Sigmoid colon (tissue), 7 donors: ENCODE data around the gene CCDC157. TPM values are rescaled to one million over a fixed set of nuclear protein-coding genes. Genes with fewer than 3 reads are reported as not detected.

Experiments
- DNase-seq: peaks from one replicate; pipeline ENCODE4 v3.0.0-alpha.2; 2019
- H3K27ac ChIP-seq, 4 donors: fragments of 200-600 bp; sonication (generic); one replicate each; pipeline ENCODE4 v1.5.1; 2016 to 2019; ENCODE audit warnings: mild to moderate bottlenecking in 1 of 4
- H3K27me3 ChIP-seq, 3 donors: fragments of 200-600 bp; sonication (generic); one replicate each; pipeline ENCODE4 v1.5.1; 2019; ENCODE audit warnings: mild to moderate bottlenecking in 1 of 3
- H3K36me3 ChIP-seq, 4 donors: fragments of 200-600 bp; sonication (generic); one replicate each; pipeline ENCODE4 v1.5.1; 2016 to 2019
- H3K4me1 ChIP-seq, 4 donors: fragments of 200-600 bp; sonication (generic); one replicate each; pipeline ENCODE4 v1.5.1; 2017 to 2019
- H3K4me3 ChIP-seq, 4 donors: fragments of 200-600 bp; sonication (generic); one replicate each; pipeline ENCODE4 v1.5.1; 2017 to 2019; ENCODE audit warnings: mild to moderate bottlenecking in 2 of 4, moderate library complexity in 1 of 4
- H3K9me3 ChIP-seq, 4 donors: fragments of 200-600 bp in 3 of 4; sonication (generic) in 3 of 4; one replicate each; pipeline versions ENCODE4 v1.5.1 to v1.6.1; 2013 to 2019
- EP300 ChIP-seq, 4 donors: sonication (generic); formaldehyde crosslinking; IDR thresholded peaks; one replicate each; pipeline ENCODE4 v1.6.1; 2017; ENCODE audit warnings: antibody characterized with exemption in 4 of 4
- POLR2A ChIP-seq, 2 donors: fragments of 450-650 bp; IDR thresholded peaks; one replicate each; pipeline ENCODE4 v1.6.1; 2016; ENCODE audit warnings: antibody characterized with exemption in 2 of 2, mild to moderate bottlenecking in 2 of 2, moderate library complexity in 2 of 2
- POLR2AphosphoS5 ChIP-seq, 4 donors: sonication (generic); formaldehyde crosslinking; IDR thresholded peaks; one replicate each; pipeline ENCODE4 v1.6.1; 2017; ENCODE audit warnings: antibody characterized with exemption in 4 of 4
- whole genome bisulfite sequencing, 2 donors: extraction: QIAGEN DNeasy Blood & Tissue Kit; methylation state at CpG; one replicate each; pipeline ENCODE4 v1.1.7; 2013; 5-methylcytosine and 5-hydroxymethylcytosine counted together
- intact Hi-C: fragments of 100-400 bp; cut with DNase I; formaldehyde crosslinking; loops from one replicate; pipeline ENCODE4 v1.15.1; 2023
- polyA plus RNA-seq, 3 donors: library from polyadenylated mRNA; stranded (reverse); fragments of 200-250 nt; gene quantifications; one replicate each; pipeline ENCODE4 v1.2.3, GENCODE V29; 2013
- total RNA-seq, 4 donors: library from RNA; depleted of rRNA; stranded (reverse); fragments of >200 nt; gene quantifications; one replicate each; pipeline ENCODE4 v1.1.0, GENCODE V29; 2016
- TF ChIP-seq, protein P1 (sequence below), 4 experiments: fragments of 450-650 bp in 3 of 4; fragments of 200-600 bp in 1 of 4; IDR thresholded peaks; one replicate each; pipeline ENCODE4 v1.5.1; 2016 to 2019; ENCODE audit warnings: antibody characterized with exemption in 4 of 4, mild to moderate bottlenecking in 3 of 4, moderate library complexity in 2 of 4
- donor health status: healthy with polysubstance abuse.
- donor health status: Bipolar disorder and iron deficiency.
- donor health status: healthy.

CCDC157 gene
- total and polyA plus RNA-seq, 7 donors, result 0.83 to 2.0 (median 1.6) TPM

- TF ChIP-seq EP300 (IDR thresholded peaks at IDR 0.05) (no peak), POLR2AphosphoS5 (IDR thresholded peaks at IDR 0.05) (peak in 3 of 4 donors; percentile 51 to 68 (median 62))
- WGBS, 2 donors, result 28 to 41% methylated on average over 18 of the region's 18 CpGs
- no peaks in the 10 kb centered on the region for H3K27me3 ChIP-seq
- H3K4me3 ChIP-seq, result peak overlapping the region; percentile 55 to 72 (median 63)
- peak; percentile 90 for DNase-seq
- peaks cover 7 to 37% (median 14%) of the 10 kb centered on the region in 4 donors for H3K36me3 ChIP-seq
- no peaks in the 10 kb centered on the region for H3K9me3 ChIP-seq
- H3K27ac ChIP-seq, result peak overlapping the region; percentile 91 to 97 (median 94)
- intact Hi-C loops, result loop anchor here (5.0 to 10.0 kb wide), 3 partner anchors 35 to 1155 kb away; partner anchors contain the start of genes EWSR1, RHBDD3, RNF215 and TCN2
- peaks cover 0 to 58% (median 49%) of the 10 kb centered on the region in 4 donors for H3K4me1 ChIP-seq
Measured at GRCh38 chr22:30422481-30423300, 65.9 kb downstream of the CCDC157 start.

DNA sequence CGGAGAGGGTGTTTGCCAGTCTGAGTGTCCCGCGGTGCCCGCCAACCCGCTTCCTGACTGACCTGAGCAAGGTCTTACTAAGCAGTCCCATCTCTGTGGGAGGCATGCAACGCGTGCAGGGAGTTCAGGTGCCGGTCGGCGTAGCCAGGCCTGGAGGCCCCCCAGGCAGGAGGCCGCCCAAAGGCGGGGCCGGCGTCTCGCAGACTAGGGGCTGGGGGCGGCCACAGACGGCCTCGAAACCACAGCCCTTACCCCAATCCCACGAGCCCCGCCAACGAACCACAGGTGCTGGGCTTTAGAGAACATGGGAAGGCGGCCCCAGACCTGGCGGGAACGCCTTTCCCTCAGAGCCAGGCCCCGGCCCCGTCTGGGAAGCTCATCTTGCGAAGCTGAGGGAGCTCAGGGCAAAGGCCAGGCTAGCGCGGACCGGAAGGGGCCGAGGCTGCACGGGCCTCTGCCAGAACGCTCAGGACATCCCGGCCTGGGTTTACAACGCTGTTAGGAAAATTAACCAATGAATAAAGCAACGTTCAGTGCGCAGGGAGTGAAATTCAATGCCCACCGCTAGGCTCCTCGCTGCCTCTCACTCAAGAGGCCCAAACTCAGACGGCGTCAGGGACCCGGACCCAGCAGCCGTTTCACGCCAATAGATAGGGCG, 66.6 kb downstream of the CCDC157 start:
- intact Hi-C loops, result loop anchor here (5.0 to 10.0 kb wide), 3 partner anchors 36 to 1156 kb away; partner anchors contain the start of genes EWSR1, RHBDD3, RNF215 and TCN2
- H3K27me3 ChIP-seq, result no peaks in the 10 kb centered on the region
- peak overlapping the region; percentile 91 to 97 (median 94) for H3K27ac ChIP-seq
- peak in 3 of 4 donors; percentile 89 to 98 (median 98) for TF ChIP-seq POLR2AphosphoS5 (IDR thresholded peaks at IDR 0.05)
- TF ChIP-seq EP300 (IDR thresholded peaks at IDR 0.05), result no peak
- TF ChIP-seq POLR2A (IDR thresholded peaks at IDR 0.05), result peak; percentile 93
- no peaks in the 10 kb centered on the region for H3K9me3 ChIP-seq
- peak overlapping the region; percentile 55 to 72 (median 63) for H3K4me3 ChIP-seq
- peaks cover 0 to 29% (median 7%) of the 10 kb centered on the region in 4 donors for H3K36me3 ChIP-seq
- peaks cover 0 to 58% (median 49%) of the 10 kb centered on the region in 4 donors for H3K4me1 ChIP-seq
- 0 to 1% methylated on average over 45 of the region's 45 CpGs for WGBS, 2 donors
- DNase-seq, result peak; percentile 83

DNA sequence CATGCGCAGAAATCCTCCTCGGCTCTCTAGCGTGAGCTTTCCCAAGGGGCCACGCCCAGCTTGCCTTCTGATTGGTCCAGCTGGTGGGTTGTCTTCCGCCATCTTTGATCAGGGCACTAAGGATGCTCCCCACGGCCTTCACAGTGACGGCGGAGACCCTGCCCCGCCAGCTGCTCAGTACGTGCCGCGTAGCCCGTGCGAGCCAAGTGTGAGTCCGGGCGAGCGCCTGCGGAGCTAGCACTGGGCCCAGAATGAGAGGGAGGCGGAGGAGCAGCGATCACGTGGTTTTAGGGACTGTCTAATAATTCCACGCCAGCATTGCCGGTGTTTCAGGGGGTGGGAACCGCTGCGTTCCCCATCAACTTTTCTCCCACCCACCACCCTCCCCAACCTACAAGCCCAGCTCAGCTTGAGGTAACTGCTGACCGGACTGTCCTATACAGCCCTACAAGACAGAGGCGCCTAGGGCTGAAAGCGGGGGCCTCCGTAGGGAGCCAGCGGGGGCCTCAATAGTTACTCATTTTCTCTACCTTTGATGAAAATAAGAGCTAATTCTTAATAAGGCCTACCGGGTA, 67.2 kb downstream of the CCDC157 start:
- Histone ChIP-seq H3K4me3 (peak overlapping the region; percentile 55 to 72 (median 63)), H3K27ac (peak overlapping the region; percentile 91 to 97 (median 94)), H3K9me3 (no peaks in the 10 kb centered on the region), H3K4me1 (peaks cover 0 to 58% (median 49%) of the 10 kb centered on the region in 4 donors), H3K27me3 (no peaks in the 10 kb centered on the region), H3K36me3 (peaks cover 0 to 23% (median 3%) of the 10 kb centered on the region in 4 donors)
- intact Hi-C loops, result loop anchor here (2.0 to 10.0 kb wide), 4 partner anchors 27 to 1157 kb away; partner anchors contain the start of genes EWSR1, RHBDD3, RNF215 and SEC14L2
- TF ChIP-seq POLR2AphosphoS5 (IDR thresholded peaks at IDR 0.05), result peak; percentile 70 to 93 (median 80)
- TF ChIP-seq POLR2A (IDR thresholded peaks at IDR 0.05), result no peak
- peak; percentile 100 for DNase-seq
- WGBS, 2 donors, result 1 to 2% methylated on average over 31 of the region's 31 CpGs

- Histone ChIP-seq H3K9me3 (no peaks in the 10 kb centered on the region), H3K27me3 (no peaks in the 10 kb centered on the region), H3K4me3 (peak overlapping the region; percentile 55 to 72 (median 63)), H3K36me3 (peaks cover 0 to 16% (median 3%) of the 10 kb centered on the region in 4 donors), H3K4me1 (peaks cover 0 to 58% (median 49%) of the 10 kb centered on the region in 4 donors), H3K27ac (peak overlapping the region; percentile 91 to 97 (median 94))
- DNase-seq, result no peak
- WGBS, 2 donors, result 28 to 48% methylated on average over 20 of the region's 20 CpGs
- TF ChIP-seq POLR2AphosphoS5 (IDR thresholded peaks at IDR 0.05) (no peak), POLR2A (IDR thresholded peaks at IDR 0.05) (no peak), EP300 (IDR thresholded peaks at IDR 0.05) (no peak)
- TF ChIP-seq, protein P1, sequence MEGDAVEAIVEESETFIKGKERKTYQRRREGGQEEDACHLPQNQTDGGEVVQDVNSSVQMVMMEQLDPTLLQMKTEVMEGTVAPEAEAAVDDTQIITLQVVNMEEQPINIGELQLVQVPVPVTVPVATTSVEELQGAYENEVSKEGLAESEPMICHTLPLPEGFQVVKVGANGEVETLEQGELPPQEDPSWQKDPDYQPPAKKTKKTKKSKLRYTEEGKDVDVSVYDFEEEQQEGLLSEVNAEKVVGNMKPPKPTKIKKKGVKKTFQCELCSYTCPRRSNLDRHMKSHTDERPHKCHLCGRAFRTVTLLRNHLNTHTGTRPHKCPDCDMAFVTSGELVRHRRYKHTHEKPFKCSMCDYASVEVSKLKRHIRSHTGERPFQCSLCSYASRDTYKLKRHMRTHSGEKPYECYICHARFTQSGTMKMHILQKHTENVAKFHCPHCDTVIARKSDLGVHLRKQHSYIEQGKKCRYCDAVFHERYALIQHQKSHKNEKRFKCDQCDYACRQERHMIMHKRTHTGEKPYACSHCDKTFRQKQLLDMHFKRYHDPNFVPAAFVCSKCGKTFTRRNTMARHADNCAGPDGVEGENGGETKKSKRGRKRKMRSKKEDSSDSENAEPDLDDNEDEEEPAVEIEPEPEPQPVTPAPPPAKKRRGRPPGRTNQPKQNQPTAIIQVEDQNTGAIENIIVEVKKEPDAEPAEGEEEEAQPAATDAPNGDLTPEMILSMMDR (IDR thresholded peaks at IDR 0.05), result no peak
- intact Hi-C loops, result loop anchor here (2.0 to 10.0 kb wide), 5 partner anchors 28 to 1157 kb away; partner anchors contain the start of genes EWSR1, RHBDD3, RNF215 and SEC14L2
Measured at GRCh38 chr22:30424534-30425326, 67.9 kb downstream of the CCDC157 start.

DNA sequence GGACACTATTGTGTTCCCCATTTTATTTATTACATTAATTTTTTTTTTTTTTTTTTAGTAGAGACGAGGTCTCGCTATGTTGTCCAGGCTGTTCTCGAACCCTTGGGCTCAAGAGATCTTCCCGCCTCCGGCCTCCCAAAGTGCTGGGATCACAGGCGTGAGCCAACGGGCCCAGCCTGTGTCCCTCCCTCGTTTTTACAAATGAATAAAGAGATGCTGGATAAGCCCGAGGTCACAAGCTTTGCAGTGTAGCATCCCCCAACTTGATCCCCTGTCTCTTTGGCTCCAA, 68.5 kb downstream of the CCDC157 start:
- Histone ChIP-seq H3K36me3 (peaks cover 0 to 12% (median 3%) of the 10 kb centered on the region in 4 donors), H3K4me1 (peaks cover 0 to 54% (median 48%) of the 10 kb centered on the region in 4 donors), H3K4me3 (peak overlapping the region; percentile 51 to 72 (median 58)), H3K9me3 (no peaks in the 10 kb centered on the region), H3K27ac (peak overlapping the region; percentile 70 to 94 (median 74)), H3K27me3 (no peaks in the 10 kb centered on the region)
- intact Hi-C loops, result loop anchor here (2.0 to 10.0 kb wide), 3 partner anchors 28 to 180 kb away; partner anchors contain the start of genes SEC14L2 and TCN2
- WGBS, 2 donors, result 5 to 12% methylated on average over 9 of the region's 9 CpGs
- no peak for DNase-seq
- TF ChIP-seq, protein P1 (IDR thresholded peaks at IDR 0.05), result no peak
- TF ChIP-seq POLR2AphosphoS5 (IDR thresholded peaks at IDR 0.05), result no peak
- no peak for TF ChIP-seq EP300 (IDR thresholded peaks at IDR 0.05)
- TF ChIP-seq POLR2A (IDR thresholded peaks at IDR 0.05), result no peak
